ENCODE results near the gene KRTAP20-2. TPM values are rescaled to one million over a fixed set of nuclear protein-coding genes. Genes with fewer than 3 reads are reported as not detected.

KRTAP20-2 gene
- total RNA-seq, 1 donor from 2014 or later, result not detected

DNA sequence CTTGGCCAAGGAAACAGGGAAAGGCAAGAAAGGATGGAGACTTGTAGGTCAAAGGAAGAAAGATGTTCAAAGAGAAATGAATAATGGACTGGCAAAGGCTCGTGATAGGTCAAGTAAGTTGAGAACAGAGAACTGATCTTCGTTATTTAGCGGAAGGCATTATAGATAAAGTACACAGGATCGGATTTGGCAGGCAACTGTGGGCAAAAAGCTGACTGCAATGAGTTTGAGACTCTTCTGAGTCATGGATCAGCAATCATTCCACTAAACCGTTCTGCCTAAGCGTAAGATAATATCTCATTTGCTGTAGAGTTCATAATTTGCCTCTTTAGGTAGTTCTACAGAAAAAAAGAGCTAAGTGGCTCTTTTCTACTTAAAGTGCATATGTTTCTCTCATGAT is 49.5 kb downstream of the KRTAP20-2 start:
- Mint-ChIP-seq H3K27me3 (ENCODE audit: unreplicated experiment) (no peaks in the 10 kb centered on the region), H3K4me3 (ENCODE audit: unreplicated experiment) (no peak overlapping the region), H3K27ac (ENCODE audit: unreplicated experiment) (no peak overlapping the region), H3K9me3 (ENCODE audit: unreplicated experiment) (peaks cover 6% of the 10 kb centered on the region), H3K36me3 (ENCODE audit: unreplicated experiment) (no peaks in the 10 kb centered on the region), H3K4me1 (ENCODE audit: unreplicated experiment) (no peaks in the 10 kb centered on the region)
- DNase-seq (ENCODE audit: extremely low spot score, unreplicated experiment), result no peak
- TF ChIP-seq CTCF (IDR thresholded peaks at IDR 0.05), result no peak

Other genes starting within 250 kb of the KRTAP20-2 start
- not detected in 2 replicates for gene KRTAP13-1, start 239.2 kb upstream of the KRTAP20-2 start, total RNA-seq
- not detected in 2 replicates for gene KRTAP13-3, start 209.3 kb upstream of the KRTAP20-2 start, total RNA-seq
- not detected in 2 replicates for gene KRTAP13-4, start 205.0 kb upstream of the KRTAP20-2 start, total RNA-seq
- not detected in 2 replicates for gene KRTAP15-1, start 194.9 kb upstream of the KRTAP20-2 start, total RNA-seq
- not detected in 2 replicates for gene KRTAP19-1, start 154.8 kb upstream of the KRTAP20-2 start, total RNA-seq
- gene KRTAP19-2, start 147.8 kb upstream of the KRTAP20-2 start, total RNA-seq, result not detected in 2 replicates
- gene KRTAP19-3, start 143.2 kb upstream of the KRTAP20-2 start, total RNA-seq, result not detected in 2 replicates
- not detected in 2 replicates for gene KRTAP19-4, start 138.0 kb upstream of the KRTAP20-2 start, total RNA-seq
- not detected in 2 replicates for gene KRTAP19-5, start 133.1 kb upstream of the KRTAP20-2 start, total RNA-seq
- not detected in 2 replicates for gene KRTAP19-6, start 93.3 kb upstream of the KRTAP20-2 start, total RNA-seq
- not detected in 2 replicates for gene KRTAP19-7, start 73.9 kb upstream of the KRTAP20-2 start, total RNA-seq
- not detected in 2 replicates for gene KRTAP22-2, start 44.8 kb upstream of the KRTAP20-2 start, total RNA-seq
- gene KRTAP6-3, start 42.8 kb upstream of the KRTAP20-2 start, total RNA-seq, result not detected in 2 replicates
- gene KRTAP6-2, start 36.3 kb upstream of the KRTAP20-2 start, total RNA-seq, result not detected in 2 replicates
- gene KRTAP22-1, start 34.1 kb upstream of the KRTAP20-2 start, total RNA-seq, result not detected in 2 replicates
- gene KRTAP6-1, start 21.3 kb upstream of the KRTAP20-2 start, total RNA-seq, result not detected in 2 replicates
- gene KRTAP20-1, start 18.8 kb upstream of the KRTAP20-2 start, total RNA-seq, result not detected in 2 replicates
- not detected in 2 replicates for gene KRTAP20-4, start 14.6 kb upstream of the KRTAP20-2 start, total RNA-seq
- gene KRTAP20-3, start 7.7 kb downstream of the KRTAP20-2 start, total RNA-seq, result not detected in 2 replicates
- gene KRTAP21-3, start 83.6 kb downstream of the KRTAP20-2 start, total RNA-seq, result not detected in 2 replicates
- gene KRTAP21-2, start 112.1 kb downstream of the KRTAP20-2 start, total RNA-seq, result not detected in 2 replicates
- gene KRTAP21-1, start 120.2 kb downstream of the KRTAP20-2 start, total RNA-seq, result not detected in 2 replicates
- not detected in 2 replicates for gene KRTAP8-1, start 178.1 kb downstream of the KRTAP20-2 start, total RNA-seq
- gene KRTAP7-1, start 194.6 kb downstream of the KRTAP20-2 start, total RNA-seq, result not detected in 2 replicates
- not detected in 2 replicates for gene KRTAP11-1, start 246.4 kb downstream of the KRTAP20-2 start, total RNA-seq